CD8-positive, alpha-beta memory T cell (primary cell): ENCODE data around the gene GPHN. TPM values are rescaled to one million over a fixed set of nuclear protein-coding genes. Genes with fewer than 3 reads are reported as not detected.
A peak's percentile ranks its signal among the peaks of the same experiment; 100 is the strongest.

ENCODE experiments used
- CTCF ChIA-PET: fragments of 350-600 bp; sonication (Branson Sonifier 250); formaldehyde crosslinking; loops from one replicate; lab custom pipeline; 2021; ENCODE audit warnings: antibody characterized with exemption; lab: Charles Lee
- POLR2A ChIA-PET: fragments of 350-600 bp; sonication (Branson Sonifier 250); formaldehyde crosslinking; loops from one replicate; lab custom pipeline; 2021; ENCODE audit warnings: antibody characterized with exemption; lab: Charles Lee
- DNase-seq, 5 donors: peaks; one replicate each; pipeline versions ENCODE4 v3.0.0 to v3.0.0-alpha.2; 2020 to 2022; ENCODE audit warnings: mixed read lengths in 1 of 5
- H3K27ac ChIP-seq: one replicate; pipeline ENCODE4 v1.7.0; 2013; ENCODE audit warnings: low read depth, mild to moderate bottlenecking, low read length, moderate library complexity
- H3K27me3 ChIP-seq: 2 replicates; pipeline ENCODE4 v1.7.0; 2013; ENCODE audit warnings: low read length, mild to moderate bottlenecking; ENCODE audit not compliant: insufficient read depth, poor library complexity, severe bottlenecking
- H3K36me3 ChIP-seq: 2 replicates; pipeline ENCODE4 v1.7.0; 2013; ENCODE audit warnings: mild to moderate bottlenecking, low read length, moderate library complexity; ENCODE audit not compliant: insufficient read depth
- H3K4me1 ChIP-seq: 2 replicates; pipeline ENCODE4 v1.7.0; 2013; ENCODE audit warnings: mild to moderate bottlenecking, low read length, moderate library complexity; ENCODE audit not compliant: insufficient read depth
- H3K4me3 ChIP-seq: 2 replicates; pipeline ENCODE4 v1.7.0; 2013; ENCODE audit warnings: mild to moderate bottlenecking, low read length
- H3K9me3 ChIP-seq: 2 replicates; pipeline ENCODE4 v1.7.0; 2013; ENCODE audit warnings: mild to moderate bottlenecking, low read length
- H3K27ac Mint-ChIP-seq, 8 donors: one replicate each; pipeline ENCODE4 v1.8.0; 2020 to 2021; ENCODE audit warnings: mixed read lengths in 8 of 8, mild to moderate bottlenecking in 6 of 8, inconsistent platforms in 3 of 8, moderate library complexity in 3 of 8
- H3K27me3 Mint-ChIP-seq, 2 donors: one replicate each; pipeline ENCODE4 v1.8.0; 2020 to 2021; ENCODE audit warnings: mixed read lengths in 2 of 2, mild to moderate bottlenecking in 1 of 2, moderate library complexity in 1 of 2
- H3K36me3 Mint-ChIP-seq, 3 donors: one replicate each; pipeline ENCODE4 v1.8.0; 2020 to 2021; ENCODE audit warnings: mixed read lengths in 3 of 3, inconsistent platforms in 1 of 3, mild to moderate bottlenecking in 1 of 3
- H3K4me1 Mint-ChIP-seq, 3 donors: one replicate each; pipeline ENCODE4 v1.8.0; 2020 to 2021; ENCODE audit warnings: mixed read lengths in 3 of 3, inconsistent platforms in 1 of 3, mild to moderate bottlenecking in 1 of 3
- H3K4me3 Mint-ChIP-seq, 7 donors: one replicate each; pipeline ENCODE4 v1.8.0; 2020 to 2021; ENCODE audit warnings: mixed read lengths in 7 of 7, mild to moderate bottlenecking in 6 of 7, moderate library complexity in 4 of 7, inconsistent platforms in 2 of 7
- H3K9me3 Mint-ChIP-seq, 5 donors: one replicate each; pipeline ENCODE4 v1.8.0; 2020 to 2022; ENCODE audit warnings: mixed read lengths in 5 of 5, mild to moderate bottlenecking in 3 of 5, moderate library complexity in 2 of 5, inconsistent platforms in 1 of 5
- polyA plus RNA-seq: library from polyadenylated mRNA; unstranded; fragments of 300-500 nt; fragmentation: Illumina TruSeq; gene quantifications from one replicate; pipeline ENCODE4 v1.2.3, GENCODE V29; 2021
- total RNA-seq, 2 experiments: library from RNA; stranded (reverse); gene quantifications; one replicate each; pipeline ENCODE4 v1.2.3, GENCODE V29; 2021

Gene GPHN
- total and polyA plus RNA-seq, 3 experiments from 2014 or later: 6.3 to 14.8 (median 12.1) TPM

GRCh38 chr14:67137744-67138371 lies 629.9 kb downstream of the GPHN start:
- CTCF ChIA-PET: no interaction called here
- no peaks in the 10 kb centered on the region for H3K9me3 ChIP-seq
- no peak overlapping the region for H3K4me3 ChIP-seq
- Mint-ChIP-seq H3K9me3 (no peaks in the 10 kb centered on the region), H3K27me3 (peaks cover 0 to 5% of the 10 kb centered on the region in 2 donors), H3K27ac (no peak overlapping the region), H3K4me1 (no peaks in the 10 kb centered on the region), H3K36me3 (peaks cover 0 to 6% (median 0%) of the 10 kb centered on the region in 3 donors), H3K4me3 (no peak overlapping the region)
- H3K27ac ChIP-seq: no peak overlapping the region
- no peaks in the 10 kb centered on the region for H3K27me3 ChIP-seq
- POLR2A ChIA-PET: no interaction called here
- DNase-seq: no peak
- H3K36me3 ChIP-seq: no peaks in the 10 kb centered on the region
- no peaks in the 10 kb centered on the region for H3K4me1 ChIP-seq

- no peaks in the 10 kb centered on the region for H3K4me1 Mint-ChIP-seq
- ChIA-PET POLR2A (no interaction called here), CTCF (no interaction called here)
- H3K9me3 Mint-ChIP-seq: no peaks in the 10 kb centered on the region
- H3K27me3 Mint-ChIP-seq: peaks cover 0 to 13% of the 10 kb centered on the region in 2 donors
- no peak overlapping the region for H3K4me3 Mint-ChIP-seq
- Histone ChIP-seq H3K27ac (no peak overlapping the region), H3K27me3 (no peaks in the 10 kb centered on the region), H3K4me3 (no peak overlapping the region), H3K36me3 (no peaks in the 10 kb centered on the region), H3K9me3 (no peaks in the 10 kb centered on the region), H3K4me1 (no peaks in the 10 kb centered on the region)
- no peak overlapping the region for H3K27ac Mint-ChIP-seq
- no peak for DNase-seq
- peaks cover 0 to 10% (median 2%) of the 10 kb centered on the region in 3 donors for H3K36me3 Mint-ChIP-seq
Observed at GRCh38 chr14:67140556-67140955, 632.6 kb downstream of the GPHN start.

DNA sequence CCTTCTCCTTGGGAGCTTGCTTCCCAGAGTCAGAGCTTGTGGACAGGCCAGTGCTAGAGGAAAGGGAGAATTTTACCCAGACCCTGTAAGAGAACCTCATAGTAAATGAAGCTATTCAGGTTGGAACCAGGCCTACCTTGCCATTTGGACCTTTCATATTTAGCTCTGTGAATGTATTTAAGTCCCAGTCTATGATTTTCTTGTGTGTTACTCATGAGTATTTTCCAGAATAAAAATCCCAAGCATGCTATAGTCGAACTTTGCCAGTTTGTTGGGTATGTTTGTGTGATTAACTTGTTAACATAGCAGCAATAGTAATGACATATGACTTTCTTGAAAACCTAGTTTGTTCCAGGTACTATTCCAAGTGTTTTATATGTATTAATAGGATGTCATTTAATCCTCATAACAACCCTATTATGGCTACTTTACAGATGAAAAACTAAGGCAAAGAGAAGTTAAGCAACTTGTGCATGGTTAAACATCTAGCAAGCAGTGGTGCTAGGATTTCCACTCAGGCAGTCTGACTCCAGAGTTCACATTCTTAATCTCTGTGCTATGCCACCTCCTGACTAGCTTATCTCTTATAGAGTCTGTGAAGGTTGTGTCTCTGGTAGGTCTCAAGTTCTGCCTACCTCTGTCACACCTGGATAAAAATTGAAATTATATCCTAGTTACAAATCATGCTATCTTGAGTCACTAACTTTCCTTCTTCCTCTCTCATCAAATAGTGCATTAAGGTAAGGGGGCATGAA lies 633.4 kb downstream of the GPHN start:
- H3K4me3 ChIP-seq: no peak overlapping the region
- Mint-ChIP-seq H3K36me3 (peaks cover 0 to 10% (median 2%) of the 10 kb centered on the region in 3 donors), H3K4me1 (no peaks in the 10 kb centered on the region), H3K27ac (no peak overlapping the region), H3K4me3 (no peak overlapping the region), H3K9me3 (no peaks in the 10 kb centered on the region), H3K27me3 (peaks cover 0 to 13% of the 10 kb centered on the region in 2 donors)
- H3K36me3 ChIP-seq: no peaks in the 10 kb centered on the region
- no peak for DNase-seq
- no peak overlapping the region for H3K27ac ChIP-seq
- POLR2A ChIA-PET: no interaction called here
- H3K9me3 ChIP-seq: no peaks in the 10 kb centered on the region
- CTCF ChIA-PET: interaction anchor here (0.7 kb wide), 1 partner anchor 8 kb away, joined by 3 read pairs; no protein-coding TSS in a partner anchor
- H3K27me3 ChIP-seq: no peaks in the 10 kb centered on the region
- no peaks in the 10 kb centered on the region for H3K4me1 ChIP-seq

DNA sequence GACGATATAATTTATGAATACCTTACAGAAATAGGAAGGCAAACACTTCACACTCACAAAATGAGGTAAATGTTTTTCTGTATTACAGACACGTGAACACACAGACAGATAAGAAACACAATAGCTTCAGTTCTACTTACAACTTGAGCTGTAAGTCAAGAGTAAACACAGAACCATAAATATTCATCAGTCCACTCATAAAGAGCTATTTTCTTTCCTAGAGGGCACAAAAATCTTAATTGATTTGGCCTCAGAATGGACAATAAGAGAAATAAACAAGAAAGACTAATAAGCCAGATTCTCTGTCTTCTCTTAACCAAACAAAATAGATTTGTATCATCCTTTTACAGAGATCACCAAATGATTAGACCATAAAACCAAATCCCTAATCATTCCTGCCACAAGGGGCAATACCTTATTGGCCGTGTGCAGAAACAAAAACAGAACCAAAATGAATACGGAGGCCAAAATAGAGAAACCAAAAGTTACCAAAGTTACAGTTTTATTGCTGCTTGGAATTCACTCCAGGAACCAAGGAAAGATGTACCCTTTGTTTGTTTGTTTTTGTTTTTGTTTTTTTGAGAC lies 643.2 kb downstream of the GPHN start:
- Mint-ChIP-seq H3K9me3 (no peaks in the 10 kb centered on the region), H3K36me3 (no peaks in the 10 kb centered on the region), H3K4me1 (no peaks in the 10 kb centered on the region), H3K4me3 (no peak overlapping the region), H3K27me3 (no peaks in the 10 kb centered on the region), H3K27ac (no peak overlapping the region)
- Histone ChIP-seq H3K27me3 (no peaks in the 10 kb centered on the region), H3K36me3 (no peaks in the 10 kb centered on the region), H3K9me3 (no peaks in the 10 kb centered on the region), H3K4me3 (no peak overlapping the region), H3K27ac (no peak overlapping the region), H3K4me1 (no peaks in the 10 kb centered on the region)
- POLR2A ChIA-PET: no interaction called here
- DNase-seq: no peak
- CTCF ChIA-PET: no interaction called here

DNA sequence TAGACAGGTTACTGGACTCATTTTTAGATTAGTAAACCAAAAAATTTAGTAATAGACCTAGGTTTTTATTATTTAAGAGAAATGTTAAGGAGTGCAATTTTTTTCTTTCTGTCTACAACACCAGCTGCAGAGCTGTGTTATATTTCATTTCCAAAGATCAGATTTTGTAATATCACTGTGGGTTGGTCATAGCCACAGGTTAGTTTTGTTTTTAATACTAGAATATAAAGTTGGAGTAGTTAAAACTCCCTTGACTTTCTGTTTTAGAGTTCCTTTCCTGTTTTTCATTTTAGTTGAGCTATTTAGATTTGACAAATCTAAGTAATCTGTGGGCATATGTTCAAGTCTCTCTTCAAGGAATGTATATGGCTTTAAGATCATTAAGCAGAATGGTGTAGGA lies 650.6 kb downstream of the GPHN start:
- Mint-ChIP-seq H3K27ac (no peak overlapping the region), H3K36me3 (no peaks in the 10 kb centered on the region), H3K4me1 (no peaks in the 10 kb centered on the region), H3K9me3 (no peaks in the 10 kb centered on the region), H3K27me3 (peaks cover 0 to 2% of the 10 kb centered on the region in 2 donors), H3K4me3 (no peak overlapping the region)
- H3K36me3 ChIP-seq: no peaks in the 10 kb centered on the region
- no peak overlapping the region for H3K4me3 ChIP-seq
- CTCF ChIA-PET: no interaction called here
- H3K9me3 ChIP-seq: no peaks in the 10 kb centered on the region
- POLR2A ChIA-PET: no interaction called here
- no peaks in the 10 kb centered on the region for H3K4me1 ChIP-seq
- H3K27me3 ChIP-seq: no peaks in the 10 kb centered on the region
- no peak for DNase-seq
- H3K27ac ChIP-seq: no peak overlapping the region

GRCh38 chr14:67162385-67162784 lies 654.4 kb downstream of the GPHN start:
- DNase-seq: no peak
- Histone ChIP-seq H3K27me3 (no peaks in the 10 kb centered on the region), H3K27ac (no peak overlapping the region), H3K9me3 (no peaks in the 10 kb centered on the region), H3K4me1 (no peaks in the 10 kb centered on the region), H3K4me3 (no peak overlapping the region), H3K36me3 (no peaks in the 10 kb centered on the region)
- CTCF ChIA-PET: no interaction called here
- peaks cover 0 to 2% of the 10 kb centered on the region in 2 donors for H3K27me3 Mint-ChIP-seq
- H3K4me3 Mint-ChIP-seq: no peak overlapping the region
- POLR2A ChIA-PET: no interaction called here
- no peaks in the 10 kb centered on the region for H3K36me3 Mint-ChIP-seq
- no peaks in the 10 kb centered on the region for H3K9me3 Mint-ChIP-seq
- H3K27ac Mint-ChIP-seq: no peak overlapping the region
- H3K4me1 Mint-ChIP-seq: no peaks in the 10 kb centered on the region

DNA sequence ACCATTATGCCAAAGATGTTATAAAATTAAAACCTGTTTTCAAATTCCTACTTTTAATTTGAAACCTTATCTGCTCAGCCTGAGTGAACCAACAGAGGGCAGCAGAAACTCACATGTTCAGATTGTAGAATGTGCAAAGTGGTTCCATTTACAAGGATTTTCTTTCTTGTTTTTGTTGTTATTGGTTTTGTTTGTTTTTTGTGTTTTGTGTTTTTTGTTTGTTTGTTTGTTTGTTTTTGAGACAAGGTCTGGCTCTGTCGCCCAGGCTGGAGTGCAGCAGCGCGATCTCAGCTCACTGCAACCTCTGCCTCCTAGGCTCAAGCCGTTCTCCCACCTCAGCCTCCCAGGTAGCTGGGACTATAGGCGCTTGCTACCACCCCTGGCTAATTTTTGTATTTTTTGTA lies 658.5 kb downstream of the GPHN start:
- peaks cover 0 to 2% of the 10 kb centered on the region in 2 donors for H3K27me3 Mint-ChIP-seq
- H3K9me3 ChIP-seq: no peaks in the 10 kb centered on the region
- H3K4me3 ChIP-seq: no peak overlapping the region
- no peak overlapping the region for H3K27ac ChIP-seq
- no peak overlapping the region for H3K27ac Mint-ChIP-seq
- H3K4me1 ChIP-seq: no peaks in the 10 kb centered on the region
- CTCF ChIA-PET: interaction anchor here (1.2 to 2.5 kb wide), 2 partner anchors 43 to 119 kb away, joined by 3 to 22 read pairs; no protein-coding TSS in a partner anchor
- no peaks in the 10 kb centered on the region for H3K27me3 ChIP-seq
- POLR2A ChIA-PET: no interaction called here
- DNase-seq: peak in 2 of 5 donors; percentile 1 to 19
- peaks cover 0 to 2% (median 0%) of the 10 kb centered on the region in 5 donors for H3K9me3 Mint-ChIP-seq
- peaks cover 0 to 8% (median 1%) of the 10 kb centered on the region in 3 donors for H3K36me3 Mint-ChIP-seq
- H3K4me1 Mint-ChIP-seq: no peaks in the 10 kb centered on the region
- H3K4me3 Mint-ChIP-seq: no peak overlapping the region
- no peaks in the 10 kb centered on the region for H3K36me3 ChIP-seq
